Activated CD4-positive, alpha-beta T cell treated with anti-CD3 and anti-CD28 coated beads, Interleukin-2, amount 10 ng/mL, durations not matched to agents 7 days and 5 days (primary cell): Measurements from ENCODE around the gene PPP4R2. TPM values are rescaled to one million over a fixed set of nuclear protein-coding genes. Genes with fewer than 3 reads are reported as not detected.

Source experiments
- CTCF ChIA-PET: fragments of 350-600 bp; sonication (Branson Sonifier 250); formaldehyde crosslinking; loops from one replicate; lab custom pipeline; 2021; ENCODE audit warnings: antibody characterized with exemption; lab: Charles Lee
- POLR2A ChIA-PET: fragments of 350-600 bp; sonication (Branson Sonifier 250); formaldehyde crosslinking; loops from one replicate; lab custom pipeline; 2021; ENCODE audit warnings: antibody characterized with exemption; lab: Charles Lee
- DNase-seq: peaks from one replicate; pipeline ENCODE4 v3.0.0-alpha.2; 2020
- H3K27ac Mint-ChIP-seq: one replicate; pipeline ENCODE4 v1.8.0; 2021; ENCODE audit warnings: mild to moderate bottlenecking, moderate library complexity, mixed read lengths
- H3K27me3 Mint-ChIP-seq: one replicate; pipeline ENCODE4 v1.8.0; 2021; ENCODE audit warnings: mixed read lengths
- H3K36me3 Mint-ChIP-seq: one replicate; pipeline ENCODE4 v1.8.0; 2021; ENCODE audit warnings: low read depth, mixed read lengths
- H3K4me1 Mint-ChIP-seq: one replicate; pipeline ENCODE4 v1.8.0; 2021; ENCODE audit warnings: mixed read lengths
- H3K4me3 Mint-ChIP-seq: one replicate; pipeline ENCODE4 v1.8.0; 2021; ENCODE audit warnings: mild to moderate bottlenecking, moderate library complexity, mixed read lengths
- H3K9me3 Mint-ChIP-seq: one replicate; pipeline ENCODE4 v1.8.0; 2021; ENCODE audit warnings: mixed read lengths
- total RNA-seq, 2 experiments: library from RNA; stranded (reverse); gene quantifications; one replicate each; pipeline ENCODE4 v1.2.3, GENCODE V29; 2021

Gene PPP4R2
- 10 to 100 TPM; 76.9 to 86.6 TPM for total RNA-seq

- H3K36me3 Mint-ChIP-seq, result peaks cover 35% of the 10 kb centered on the region
- H3K4me3 Mint-ChIP-seq, result peak within 1 kb of the TSS; percentile 97
- DNase-seq, result peak; percentile 89
- POLR2A ChIA-PET, result no interaction called here
- H3K4me1 Mint-ChIP-seq, result peaks cover 39% of the 10 kb centered on the region
- H3K27me3 Mint-ChIP-seq, result no peaks in the 10 kb centered on the region
- CTCF ChIA-PET, result interaction anchor here (0.6 to 1.2 kb wide), 6 partner anchors 10 to 26 kb away, joined by 3 to 5 read pairs (median 3); no protein-coding TSS in a partner anchor
- H3K27ac Mint-ChIP-seq, result peak within 1 kb of the TSS; percentile 98
- no peaks in the 10 kb centered on the region for H3K9me3 Mint-ChIP-seq
Observed at GRCh38 chr3:72996473-72997333, at the start of gene PPP4R2. Gene PPP4R2 (plus strand): TSS chr3:72996811. CDS start chr3:72997038, 227 bp downstream.

- no peak overlapping the region for H3K27ac Mint-ChIP-seq
- no peaks in the 10 kb centered on the region for H3K36me3 Mint-ChIP-seq
- H3K4me1 Mint-ChIP-seq, result peaks cover 20% of the 10 kb centered on the region
- CTCF ChIA-PET, result interaction anchor here (0.7 to 1.2 kb wide), 2 partner anchors 53 to 683 kb away, joined by 3 read pairs; no protein-coding TSS in a partner anchor
- no peaks in the 10 kb centered on the region for H3K9me3 Mint-ChIP-seq
- POLR2A ChIA-PET, result no interaction called here
- no peak overlapping the region for H3K4me3 Mint-ChIP-seq
- no peak for DNase-seq
- no peaks in the 10 kb centered on the region for H3K27me3 Mint-ChIP-seq
Observed at GRCh38 chr3:72947715-72948490, 48.7 kb upstream of the PPP4R2 start.

GRCh38 chr3:72949016-72949415, 47.6 kb upstream of the PPP4R2 start:
- ChIA-PET POLR2A (no interaction called here), CTCF (no interaction called here)
- H3K27me3 Mint-ChIP-seq, result no peaks in the 10 kb centered on the region
- no peak for DNase-seq
- H3K9me3 Mint-ChIP-seq, result no peaks in the 10 kb centered on the region
- H3K36me3 Mint-ChIP-seq, result no peaks in the 10 kb centered on the region
- H3K27ac Mint-ChIP-seq, result no peak overlapping the region
- no peak overlapping the region for H3K4me3 Mint-ChIP-seq
- peaks cover 20% of the 10 kb centered on the region for H3K4me1 Mint-ChIP-seq

GRCh38 chr3:72950372-72950771, 46.2 kb upstream of the PPP4R2 start:
- Mint-ChIP-seq H3K36me3 (no peaks in the 10 kb centered on the region), H3K27ac (no peak overlapping the region), H3K4me1 (peaks cover 18% of the 10 kb centered on the region), H3K27me3 (peaks cover 2% of the 10 kb centered on the region), H3K4me3 (no peak overlapping the region), H3K9me3 (no peaks in the 10 kb centered on the region)
- CTCF ChIA-PET, result no interaction called here
- DNase-seq, result no peak
- POLR2A ChIA-PET, result no interaction called here

GRCh38 chr3:72950801-72951200, 45.8 kb upstream of the PPP4R2 start:
- H3K4me3 Mint-ChIP-seq, result no peak overlapping the region
- H3K27ac Mint-ChIP-seq, result no peak overlapping the region
- peaks cover 15% of the 10 kb centered on the region for H3K4me1 Mint-ChIP-seq
- ChIA-PET POLR2A (no interaction called here), CTCF (no interaction called here)
- H3K36me3 Mint-ChIP-seq, result no peaks in the 10 kb centered on the region
- no peaks in the 10 kb centered on the region for H3K9me3 Mint-ChIP-seq
- peaks cover 3% of the 10 kb centered on the region for H3K27me3 Mint-ChIP-seq
- no peak for DNase-seq

- Mint-ChIP-seq H3K36me3 (no peaks in the 10 kb centered on the region), H3K4me3 (no peak overlapping the region), H3K4me1 (peaks cover 15% of the 10 kb centered on the region), H3K27me3 (peaks cover 6% of the 10 kb centered on the region), H3K9me3 (no peaks in the 10 kb centered on the region), H3K27ac (no peak overlapping the region)
- no peak for DNase-seq
- ChIA-PET POLR2A (no interaction called here), CTCF (no interaction called here)
Observed at GRCh38 chr3:72951259-72951722, 45.3 kb upstream of the PPP4R2 start.

GRCh38 chr3:72953325-72953956, 43.2 kb upstream of the PPP4R2 start:
- ChIA-PET CTCF (interaction anchor here (1.0 kb wide), 1 partner anchor 43 kb away, joined by 4 read pairs; no protein-coding TSS in a partner anchor), POLR2A (no interaction called here)
- H3K9me3 Mint-ChIP-seq, result no peaks in the 10 kb centered on the region
- H3K27me3 Mint-ChIP-seq, result peaks cover 6% of the 10 kb centered on the region
- DNase-seq, result no peak
- H3K4me3 Mint-ChIP-seq, result no peak overlapping the region
- H3K27ac Mint-ChIP-seq, result no peak overlapping the region
- H3K36me3 Mint-ChIP-seq, result no peaks in the 10 kb centered on the region
- H3K4me1 Mint-ChIP-seq, result peaks cover 16% of the 10 kb centered on the region

GRCh38 chr3:72957297-72957696, 39.3 kb upstream of the PPP4R2 start:
- DNase-seq, result no peak
- H3K4me1 Mint-ChIP-seq, result peaks cover 14% of the 10 kb centered on the region
- no peaks in the 10 kb centered on the region for H3K9me3 Mint-ChIP-seq
- ChIA-PET POLR2A (no interaction called here), CTCF (interaction anchor here (1.3 kb wide), 1 partner anchor 12 kb away, joined by 4 read pairs; no protein-coding TSS in a partner anchor)
- H3K36me3 Mint-ChIP-seq, result no peaks in the 10 kb centered on the region
- H3K4me3 Mint-ChIP-seq, result no peak overlapping the region
- H3K27me3 Mint-ChIP-seq, result peaks cover 6% of the 10 kb centered on the region
- no peak overlapping the region for H3K27ac Mint-ChIP-seq

- CTCF ChIA-PET, result no interaction called here
- Mint-ChIP-seq H3K27ac (no peak overlapping the region), H3K4me3 (no peak overlapping the region), H3K27me3 (peaks cover 6% of the 10 kb centered on the region), H3K36me3 (no peaks in the 10 kb centered on the region), H3K9me3 (no peaks in the 10 kb centered on the region), H3K4me1 (peaks cover 19% of the 10 kb centered on the region)
- DNase-seq, result no peak
- POLR2A ChIA-PET, result no interaction called here
Observed at GRCh38 chr3:72959336-72959735, 37.3 kb upstream of the PPP4R2 start.

GRCh38 chr3:72960812-72961518, 35.6 kb upstream of the PPP4R2 start:
- POLR2A ChIA-PET, result no interaction called here
- Mint-ChIP-seq H3K9me3 (no peaks in the 10 kb centered on the region), H3K4me3 (no peak overlapping the region), H3K4me1 (peaks cover 35% of the 10 kb centered on the region), H3K27ac (peak overlapping the region; percentile 6), H3K27me3 (peaks cover 2% of the 10 kb centered on the region), H3K36me3 (peaks cover 4% of the 10 kb centered on the region)
- CTCF ChIA-PET, result interaction anchor here (1.1 kb wide), 1 partner anchor 21 kb away, joined by 3 read pairs; no protein-coding TSS in a partner anchor
- DNase-seq, result no peak

GRCh38 chr3:72961752-72962151, 34.9 kb upstream of the PPP4R2 start:
- POLR2A ChIA-PET, result no interaction called here
- Mint-ChIP-seq H3K4me3 (no peak overlapping the region), H3K36me3 (peaks cover 7% of the 10 kb centered on the region)

GRCh38 chr3:72962317-72962716, 34.3 kb upstream of the PPP4R2 start:
- H3K36me3 Mint-ChIP-seq, result peaks cover 7% of the 10 kb centered on the region
- H3K27ac Mint-ChIP-seq, result peak overlapping the region; percentile 52
- no peaks in the 10 kb centered on the region for H3K27me3 Mint-ChIP-seq
- DNase-seq, result no peak
- H3K4me3 Mint-ChIP-seq, result no peak overlapping the region
- POLR2A ChIA-PET, result no interaction called here
- peaks cover 43% of the 10 kb centered on the region for H3K4me1 Mint-ChIP-seq
- CTCF ChIA-PET, result no interaction called here
- no peaks in the 10 kb centered on the region for H3K9me3 Mint-ChIP-seq

More at GRCh38 chr3:72961752-72962151, 34.9 kb upstream of the PPP4R2 start:
- H3K4me1 Mint-ChIP-seq, result peaks cover 37% of the 10 kb centered on the region
- no peaks in the 10 kb centered on the region for H3K9me3 Mint-ChIP-seq
- CTCF ChIA-PET, result interaction anchor here (1.1 kb wide), 1 partner anchor 20 kb away, joined by 3 read pairs; no protein-coding TSS in a partner anchor
- no peaks in the 10 kb centered on the region for H3K27me3 Mint-ChIP-seq
- no peak for DNase-seq
- no peak overlapping the region for H3K27ac Mint-ChIP-seq
